Hair follicle dermal papilla cell (primary cell): ENCODE results near the gene CHAF1B. TPM values are rescaled to one million over a fixed set of nuclear protein-coding genes. Genes with fewer than 3 reads are reported as not detected.

Source experiments
- small RNA-seq: library from RNA; depleted of rRNA; stranded (forward); fragments of <200 nt; gene quantifications from one replicate; pipeline ENCODE3, GENCODE V24; 2012
- total RNA-seq: library from RNA; depleted of rRNA; stranded (reverse); fragments of >200 nt; gene quantifications from 2 replicates; pipeline ENCODE4 v1.2.3, GENCODE V29; 2012

CHAF1B gene
- total RNA-seq, result 1.9 and 2.3 TPM in 2 replicates

GRCh38 chr21:36385233-36386030 is at the start of gene CHAF1B:
Gene CHAF1B (plus strand): TSS chr21:36385392. CDS start chr21:36386137, 745 bp downstream.

Small RNA genes lying within 50 kb of the gene (small RNA-seq; reads per million reads assigned to genes)
- not detected for gene ATP5MFP1

Other genes starting within 250 kb of the CHAF1B start
- 16.5 and 17.0 TPM in 2 replicates for gene DOP1B, start 228.6 kb upstream of the CHAF1B start, total RNA-seq
- 28.7 and 42.7 TPM in 2 replicates for gene MORC3, start 65.2 kb upstream of the CHAF1B start, total RNA-seq
- not detected in 2 replicates for gene CLDN14, start 94.7 kb downstream of the CHAF1B start, total RNA-seq